H1 (cell line): Measurements from ENCODE around the gene LOXL4. TPM values are rescaled to one million over a fixed set of nuclear protein-coding genes. Genes with fewer than 3 reads are reported as not detected.

Experiments
- CTCF ChIA-PET: fragments of 300-600 bp; sonication (Branson Sonifier 250); formaldehyde crosslinking; loops from one replicate; lab custom pipeline; 2021; ENCODE audit not compliant: partially characterized antibody; lab: Charles Lee
- POLR2A ChIA-PET: fragments of 300-600 bp; sonication (Branson Sonifier 250); formaldehyde crosslinking; loops from one replicate; lab custom pipeline; 2021; ENCODE audit warnings: inconsistent platforms; ENCODE audit not compliant: partially characterized antibody; lab: Charles Lee
- DNase-seq, 2 experiments: peaks; one replicate each; pipeline versions ENCODE4 v3.0.0 to v3.0.0-alpha.2; 2010 to 2022; ENCODE audit warnings: low spot score in 2 of 2, low read depth in 1 of 2, mixed read lengths in 1 of 2
- FAIRE-seq: peaks from 2 replicates; lab custom pipeline; 2011; peaks lifted over from hg19 to GRCh38; lab: Jason Lieb, UNC
- H2AFZ ChIP-seq: 2 replicates; pipeline ENCODE4 v1.8.1; 2012; ENCODE audit warnings: low read length, inconsistent platforms
- H2AK5ac ChIP-seq: 2 replicates; pipeline ENCODE4 v1.6.1; 2013; ENCODE audit warnings: low read depth, low read length
- H2BK120ac ChIP-seq: replicated peaks from 2 replicates; pipeline ENCODE3; 2013; ENCODE audit warnings: low read depth, low read length, inconsistent platforms
- H2BK12ac ChIP-seq: 2 replicates; pipeline ENCODE4 v1.6.1; 2013; ENCODE audit warnings: low read depth, low read length
- H2BK15ac ChIP-seq: 2 replicates; pipeline ENCODE4 v1.6.1; 2013; ENCODE audit warnings: low read length
- H2BK20ac ChIP-seq: 2 replicates; pipeline ENCODE4 v1.6.1; 2013; ENCODE audit warnings: low read length
- H2BK5ac ChIP-seq: 2 replicates; pipeline ENCODE4 v1.6.1; 2013; ENCODE audit warnings: low read depth, low read length
- H3K14ac ChIP-seq: 2 replicates; pipeline ENCODE4 v1.6.1; 2013; ENCODE audit warnings: inconsistent platforms; ENCODE audit not compliant: insufficient read length
- H3K18ac ChIP-seq: 2 replicates; pipeline ENCODE4 v1.6.1; 2013; ENCODE audit warnings: low read length; ENCODE audit errors: extremely low read depth
- H3K23ac ChIP-seq: 2 replicates; pipeline ENCODE4 v1.6.1; 2013; ENCODE audit warnings: inconsistent platforms; ENCODE audit not compliant: insufficient read length
- H3K23me2 ChIP-seq: 2 replicates; pipeline ENCODE4 v1.6.1; 2013; ENCODE audit warnings: low read depth, low read length
- H3K27ac ChIP-seq: 2 replicates; pipeline ENCODE4 v1.6.1; 2011; ENCODE audit warnings: low read depth, low read length, inconsistent platforms
- H3K27me3 ChIP-seq, 4 experiments: replicated peaks in 1 of 4; 1 replicate in 1 of 4; 2 replicates in 3 of 4; pipeline versions ENCODE4 v1.6.1 to v1.8.1; 2011 to 2013; ENCODE audit warnings: low read length in 3 of 4, mild to moderate bottlenecking in 3 of 4, inconsistent platforms in 2 of 4, mixed read lengths in 2 of 4, moderate library complexity in 1 of 4; ENCODE audit not compliant: control insufficient read depth in 3 of 4, insufficient read depth in 3 of 4; ENCODE audit errors: extremely low read depth in 1 of 4
- H3K36me3 ChIP-seq, 4 experiments: 2 replicates each; pipeline versions ENCODE4 v1.6.1 to v1.8.1; 2011 to 2013; ENCODE audit warnings: mild to moderate bottlenecking in 4 of 4, low read length in 3 of 4, moderate library complexity in 2 of 4, control low read depth in 1 of 4, inconsistent platforms in 1 of 4; ENCODE audit not compliant: insufficient read depth in 4 of 4, control insufficient read depth in 2 of 4
- H3K4ac ChIP-seq: replicated peaks from 2 replicates; pipeline ENCODE3; 2013; ENCODE audit warnings: low read length, low read depth, mixed read lengths, inconsistent platforms; ENCODE audit not compliant: insufficient read length
- H3K4me1 ChIP-seq, 4 experiments: replicated peaks in 1 of 4; 1 replicate in 1 of 4; 2 replicates in 3 of 4; pipeline versions ENCODE4 v1.6.1 to v1.8.1; 2011 to 2013; ENCODE audit warnings: low read length in 3 of 4, inconsistent platforms in 2 of 4, mixed read lengths in 1 of 4; ENCODE audit not compliant: insufficient read depth in 4 of 4, control insufficient read depth in 3 of 4
- H3K4me2 ChIP-seq, 2 experiments: 2 replicates each; pipeline versions ENCODE4 v1.6.1 to v1.8.1; 2011 to 2013; ENCODE audit warnings: low read depth in 2 of 2, low read length in 2 of 2, control low read depth in 1 of 2, inconsistent platforms in 1 of 2, mild to moderate bottlenecking in 1 of 2; ENCODE audit not compliant: insufficient read depth in 1 of 2
- H3K4me3 ChIP-seq, 4 experiments: fragments of 200-600, 300-600 bp in 1 of 4; sonication (generic), shearing (Covaris generic), sonication (Bioruptor Twin) in 1 of 4; 2 replicates each; pipeline versions ENCODE4 v1.5.1 to v1.8.1; 2011 to 2016; ENCODE audit warnings: low read length in 4 of 4, low read depth in 3 of 4, control low read depth in 2 of 4, inconsistent platforms in 2 of 4, mild to moderate bottlenecking in 2 of 4, mixed read lengths in 1 of 4, moderate library complexity in 1 of 4; ENCODE audit not compliant: insufficient read depth in 2 of 4; ENCODE audit errors: extremely low read depth in 1 of 4
- H3K56ac ChIP-seq: replicated peaks from 2 replicates; pipeline ENCODE3; 2013; ENCODE audit warnings: low read depth, mild to moderate bottlenecking, mixed read lengths, low read length, inconsistent platforms; ENCODE audit not compliant: insufficient read length
- H3K79me1 ChIP-seq: 2 replicates; pipeline ENCODE4 v1.6.1; 2013; ENCODE audit warnings: low read depth, low read length, control low read depth
- H3K79me2 ChIP-seq, 2 experiments: 2 replicates each; pipeline versions ENCODE4 v1.6.1 to v1.8.1; 2012 to 2013; ENCODE audit warnings: low read length in 2 of 2, mild to moderate bottlenecking in 2 of 2, inconsistent platforms in 1 of 2; ENCODE audit not compliant: insufficient read depth in 2 of 2, control insufficient read depth in 1 of 2
- H3K9ac ChIP-seq, 4 experiments: replicated peaks in 1 of 4; 1 replicate in 1 of 4; 2 replicates in 3 of 4; pipeline versions ENCODE4 v1.6.1 to v1.8.1; 2011 to 2013; ENCODE audit warnings: low read depth in 3 of 4, low read length in 3 of 4, control low read depth in 2 of 4, mild to moderate bottlenecking in 2 of 4, moderate library complexity in 2 of 4, inconsistent platforms in 1 of 4; ENCODE audit errors: extremely low read depth in 1 of 4
- H3K9me3 ChIP-seq, 2 experiments: 2 replicates each; pipeline versions ENCODE4 v1.6.1 to v1.8.1; 2012 to 2013; ENCODE audit warnings: mild to moderate bottlenecking in 2 of 2, moderate library complexity in 2 of 2, control low read depth in 1 of 2, inconsistent platforms in 1 of 2, low read depth in 1 of 2, low read length in 1 of 2, mixed read lengths in 1 of 2; ENCODE audit not compliant: insufficient read depth in 2 of 2
- H4K20me1 ChIP-seq, 2 experiments: replicated peaks in 1 of 2; 2 replicates each; pipeline versions ENCODE3 to v1.8.1; 2011 to 2013; ENCODE audit warnings: inconsistent platforms in 2 of 2, low read length in 2 of 2, mild to moderate bottlenecking in 1 of 2; ENCODE audit not compliant: insufficient read depth in 2 of 2, control insufficient read depth in 1 of 2
- H4K5ac ChIP-seq: 2 replicates; pipeline ENCODE4 v1.6.1; 2013; ENCODE audit warnings: low read length, low read depth, mixed read lengths, inconsistent platforms; ENCODE audit not compliant: insufficient read length
- H4K8ac ChIP-seq: 2 replicates; pipeline ENCODE4 v1.8.0; 2013; ENCODE audit warnings: mild to moderate bottlenecking, moderate library complexity, low read length, inconsistent platforms; ENCODE audit not compliant: insufficient read depth; ENCODE audit errors: extremely low read depth
- H4K91ac ChIP-seq: replicated peaks from 2 replicates; pipeline ENCODE3; 2013; ENCODE audit warnings: low read length, mixed read lengths, inconsistent platforms; ENCODE audit not compliant: insufficient read length
- CBX5 ChIP-seq: fragments of 300-800, 300-1000 bp; sonication (generic); IDR thresholded peaks from 2 replicates; pipeline ENCODE4 v1.7.1; 2016; ENCODE audit warnings: antibody characterized with exemption, low read length, low read depth
- CHD1 ChIP-seq: IDR thresholded peaks from 2 replicates; pipeline ENCODE4 v1.6.1; 2012; ENCODE audit warnings: low read depth, low read length, improper control_type of control experiment
- CHD2 ChIP-seq: IDR thresholded peaks from 2 replicates; pipeline ENCODE4 v1.6.1; 2012; ENCODE audit warnings: low read length, improper control_type of control experiment
- EGR1 ChIP-seq: IDR thresholded peaks from 2 replicates; pipeline ENCODE4 v1.6.1; 2011; ENCODE audit warnings: low read depth, low read length, borderline replicate concordance
- FOSL1 ChIP-seq: IDR thresholded peaks from 2 replicates; pipeline ENCODE4 v1.6.1; 2011; ENCODE audit warnings: mild to moderate bottlenecking, low read depth, low read length, moderate library complexity; ENCODE audit not compliant: insufficient read depth
- HDAC6 ChIP-seq: IDR thresholded peaks from one replicate; pipeline ENCODE4 v1.7.1; 2012; ENCODE audit warnings: low read depth, mild to moderate bottlenecking, inconsistent platforms, low read length, moderate library complexity
- KDM1A ChIP-seq: fragments of 200-600, 300-600 bp; sonication (generic); IDR thresholded peaks from 2 replicates; pipeline ENCODE4 v1.7.1; 2016; ENCODE audit warnings: mild to moderate bottlenecking, low read length, borderline replicate concordance
- PHF8 ChIP-seq: fragments of 200-600 bp; sonication (generic); conservative IDR thresholded peaks from 2 replicates; pipeline ENCODE4 v1.7.1; 2012; ENCODE audit warnings: low read depth, mild to moderate bottlenecking, inconsistent platforms, low read length, moderate library complexity
- POLR2AphosphoS5 ChIP-seq: IDR thresholded peaks from 2 replicates; pipeline ENCODE4 v1.6.1; 2011; ENCODE audit warnings: low read depth, low read length
- POU5F1 ChIP-seq: IDR thresholded peaks from 2 replicates; pipeline ENCODE4 v1.6.1; 2011; ENCODE audit warnings: low read depth, mild to moderate bottlenecking, low read length, moderate library complexity
- SIRT6 ChIP-seq: IDR thresholded peaks from one replicate; pipeline ENCODE4 v1.7.1; 2012; ENCODE audit warnings: low read length, inconsistent platforms
- SP1 ChIP-seq: IDR thresholded peaks from 2 replicates; pipeline ENCODE4 v1.6.1; 2011; ENCODE audit warnings: low read depth, low read length
- TBP ChIP-seq: IDR thresholded peaks from 2 replicates; pipeline ENCODE4 v1.6.1; 2011; ENCODE audit warnings: low read depth, low read length, improper control_type of control experiment
- WGBS, 2 experiments: shearing (Covaris generic) in 1 of 2; methylation state at CpG; one replicate each; pipeline versions ENCODE4 v1.1.6 to v1.1.7; 2013 to 2015; ENCODE audit warnings: low lambda C conversion rate in 2 of 2, mixed read lengths in 2 of 2, inconsistent platforms in 1 of 2, low coverage in 1 of 2, missing lambda C conversion rate in 1 of 2; ENCODE audit not compliant: insufficient replicate concordance in 2 of 2, insufficient coverage in 1 of 2, insufficient read length in 1 of 2; ENCODE audit errors: extremely low coverage in 1 of 2, missing lambda C conversion rate in 1 of 2; 5-methylcytosine and 5-hydroxymethylcytosine counted together
- polyA plus RNA-seq, 7 experiments: library from polyadenylated mRNA; depleted of rRNA in 3 of 7; stranded (reverse) in 5 of 7; unstranded in 2 of 7; fragments of >200 nt in 5 of 7; fragments of 200-250 nt in 2 of 7; gene quantifications; 1 replicate in 5 of 7; 2 replicates in 1 of 7; 4 replicates in 1 of 7; pipeline versions ENCODE4 v1.2.1 to v1.2.3, GENCODE V29; 2011 to 2013; ENCODE audit warnings: missing spikeins in 2 of 7, mixed read lengths in 2 of 7
- total RNA-seq: library from RNA; stranded (reverse); fragmentation: NEBNext Ultra II Directional; extraction: Animal tissue kit (Norgen Biotek cat#: 25700); gene quantifications from 2 replicates; pipeline ENCODE4 v1.2.1, GENCODE V29; 2021
- TF ChIP-seq, protein P1 (sequence below): IDR thresholded peaks from 2 replicates; pipeline ENCODE4 v1.6.1; 2012; ENCODE audit warnings: low read length, inconsistent platforms

LOXL4 gene
- total and polyA plus RNA-seq, 2 of the 8 experiments (the other 6 are each of a cell fraction or from before 2014, with no cell fraction given) = 0.13 to 0.27 TPM

GRCh38 chr10:98313598-98313997, 45.6 kb upstream of the LOXL4 start:
- Histone ChIP-seq H2AK5ac (no peak overlapping the region), H3K9ac (no peak overlapping the region), H2BK15ac (no peak overlapping the region), H3K23ac (no peak overlapping the region), H3K27me3 (no peaks in the 10 kb centered on the region), H3K23me2 (peaks cover 3% of the 10 kb centered on the region; the same call in 1 of the 2 replicates), H3K27ac (no peak overlapping the region), H3K36me3 (no peaks in the 10 kb centered on the region), H3K4me3 (no peak overlapping the region), H3K79me1 (no peaks in the 10 kb centered on the region), H4K91ac (no peak overlapping the region), H4K20me1 (no peaks in the 10 kb centered on the region), H3K56ac (no peak overlapping the region), H3K4me2 (no peak overlapping the region), H2BK5ac (no peak overlapping the region), H2BK12ac (no peak overlapping the region), H4K5ac (no peak overlapping the region), H3K79me2 (no peaks in the 10 kb centered on the region), H3K9me3 (no peaks in the 10 kb centered on the region), H3K4ac (no peak overlapping the region), H3K4me1 (peaks cover 0 to 7% (median 5%) of the 10 kb centered on the region in 4 experiments; a peak in 6 of 7 replicates), H3K14ac (no peak overlapping the region), H3K18ac (no peak overlapping the region), H2BK120ac (no peak overlapping the region), H2AFZ (no peak overlapping the region), H2BK20ac (no peak overlapping the region), H4K8ac (no peak overlapping the region)
- 83% methylated on average over 3 of the region's 3 CpGs; no CpG with 5 or more reads in 1 of the 2 experiments for WGBS, 2 experiments
- no peak for DNase-seq
- POLR2A ChIA-PET = no interaction called here
- CTCF ChIA-PET = interaction anchor here (0.6 to 3.5 kb wide), 22 partner anchors 11 to 398 kb away, joined by 3 to 34 read pairs (median 6); partner anchors contain the start of gene LOXL4
- FAIRE-seq = no peak
- TF ChIP-seq POLR2AphosphoS5 = no peak
- TF ChIP-seq, protein P1, sequence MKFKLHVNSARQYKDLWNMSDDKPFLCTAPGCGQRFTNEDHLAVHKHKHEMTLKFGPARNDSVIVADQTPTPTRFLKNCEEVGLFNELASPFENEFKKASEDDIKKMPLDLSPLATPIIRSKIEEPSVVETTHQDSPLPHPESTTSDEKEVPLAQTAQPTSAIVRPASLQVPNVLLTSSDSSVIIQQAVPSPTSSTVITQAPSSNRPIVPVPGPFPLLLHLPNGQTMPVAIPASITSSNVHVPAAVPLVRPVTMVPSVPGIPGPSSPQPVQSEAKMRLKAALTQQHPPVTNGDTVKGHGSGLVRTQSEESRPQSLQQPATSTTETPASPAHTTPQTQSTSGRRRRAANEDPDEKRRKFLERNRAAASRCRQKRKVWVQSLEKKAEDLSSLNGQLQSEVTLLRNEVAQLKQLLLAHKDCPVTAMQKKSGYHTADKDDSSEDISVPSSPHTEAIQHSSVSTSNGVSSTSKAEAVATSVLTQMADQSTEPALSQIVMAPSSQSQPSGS = no peak
- TF ChIP-seq TBP = no peak
- TF ChIP-seq PHF8 = no peak
- TF ChIP-seq POU5F1 = no peak
- no peak for TF ChIP-seq CHD1
- TF ChIP-seq CBX5 = no peak
- no peak for TF ChIP-seq SP1
- TF ChIP-seq FOSL1 = no peak
- TF ChIP-seq KDM1A = no peak
- no peak for TF ChIP-seq CHD2
- TF ChIP-seq SIRT6 = no peak
- no peak for TF ChIP-seq EGR1
- no peak for TF ChIP-seq HDAC6
